B cell (primary cell): ENCODE data around the gene ADAMTS16. TPM values are rescaled to one million over a fixed set of nuclear protein-coding genes. Genes with fewer than 3 reads are reported as not detected.

Source experiments
- ATAC-seq: fragments of 200-7000 bp; cut with Tn5 transposase; one replicate; pipeline ENCODE4 v1.10.0; 2021; ENCODE audit warnings: low read depth, mild to moderate bottlenecking, moderate number of reproducible peaks, moderate library complexity
- CTCF ChIA-PET: fragments of 350-600 bp; sonication (Branson Sonifier 250); formaldehyde crosslinking; loops from one replicate; lab custom pipeline; 2021; ENCODE audit warnings: antibody characterized with exemption, inconsistent platforms; lab: Charles Lee
- POLR2A ChIA-PET: fragments of 350-600 bp; sonication (Branson Sonifier 250); formaldehyde crosslinking; loops from one replicate; lab custom pipeline; 2021; ENCODE audit warnings: antibody characterized with exemption; lab: Charles Lee
- DNase-seq: peaks from one replicate; pipeline ENCODE4 v3.0.0; 2013
- H2AFZ ChIP-seq: 2 replicates; pipeline ENCODE4 v1.6.1; 2012; ENCODE audit warnings: mild to moderate bottlenecking, low read depth, low read length; ENCODE audit not compliant: insufficient read depth, poor library complexity, severe bottlenecking
- H3K27ac ChIP-seq, 2 donors: 1 replicate in 1 of 2; 2 replicates in 1 of 2; pipeline ENCODE4 v1.5.1; 2012 to 2013; ENCODE audit warnings: low read length in 2 of 2, mild to moderate bottlenecking in 2 of 2, moderate library complexity in 1 of 2
- H3K27me3 ChIP-seq, 4 experiments: fragments of 200-600 bp in 1 of 4; sonication (generic) in 1 of 4; replicated peaks in 1 of 4; 1 replicate in 2 of 4; 2 replicates in 2 of 4; pipeline versions ENCODE4 v1.6.1 to v1.7.0; 2013 to 2016; ENCODE audit warnings: low read length in 3 of 4, mild to moderate bottlenecking in 2 of 4, mixed read lengths in 1 of 4, moderate library complexity in 1 of 4; ENCODE audit not compliant: insufficient read depth in 4 of 4, control insufficient read depth in 3 of 4; ENCODE audit errors: control extremely low read depth in 1 of 4
- H3K36me3 ChIP-seq, 2 experiments: replicated peaks in 1 of 2; 1 replicate in 1 of 2; 2 replicates in 1 of 2; pipeline versions ENCODE4 v1.6.1 to v1.7.1; 2013; ENCODE audit warnings: low read length in 1 of 2; ENCODE audit not compliant: insufficient read depth in 2 of 2, control insufficient read depth in 1 of 2; ENCODE audit errors: control extremely low read depth in 1 of 2, extremely low read depth in 1 of 2
- H3K4me1 ChIP-seq, 2 donors: fragments of 200-600 bp in 1 of 2; sonication (generic) in 1 of 2; 1 replicate in 1 of 2; 2 replicates in 1 of 2; pipeline versions ENCODE4 v1.5.1 to v1.6.1; 2013 to 2017; ENCODE audit warnings: low read length in 2 of 2; ENCODE audit not compliant: control insufficient read depth in 2 of 2, insufficient read depth in 2 of 2
- H3K4me2 ChIP-seq: replicated peaks from 2 replicates; pipeline ENCODE3; 2012; ENCODE audit warnings: mild to moderate bottlenecking, low read depth, low read length; ENCODE audit not compliant: poor library complexity, severe bottlenecking
- H3K4me3 ChIP-seq, 5 experiments: fragments of 200-600 bp in 1 of 5; sonication (generic) in 1 of 5; 1 replicate in 3 of 5; 2 replicates in 2 of 5; pipeline versions ENCODE4 v1.5.1 to v1.7.0; 2011 to 2016; ENCODE audit warnings: low read length in 4 of 5, mild to moderate bottlenecking in 4 of 5, low read depth in 2 of 5, control low read depth in 1 of 5, moderate library complexity in 1 of 5; ENCODE audit not compliant: insufficient read depth in 1 of 5; ENCODE audit errors: control extremely low read depth in 1 of 5, extremely low read depth in 1 of 5
- H3K79me2 ChIP-seq: fragments of 200-600 bp; sonication (generic); one replicate; pipeline ENCODE4 v1.6.0; 2016; ENCODE audit warnings: low read length; ENCODE audit not compliant: control insufficient read depth, insufficient read depth
- H3K9ac ChIP-seq: fragments of 200-600 bp; sonication (generic); 2 replicates; pipeline ENCODE4 v1.6.1; 2017; ENCODE audit warnings: mild to moderate bottlenecking, low read length, moderate library complexity
- H3K9me3 ChIP-seq, 3 donors: one replicate each; pipeline versions ENCODE4 v1.6.1 to v1.7.1; 2013; ENCODE audit warnings: low read length in 2 of 3; ENCODE audit not compliant: control insufficient read depth in 2 of 3, insufficient read depth in 1 of 3; ENCODE audit errors: control extremely low read depth in 1 of 3
- H4K20me1 ChIP-seq: 2 replicates; pipeline ENCODE4 v1.6.0; 2012; ENCODE audit warnings: mild to moderate bottlenecking, low read length; ENCODE audit not compliant: insufficient read depth, control insufficient read depth, poor library complexity, severe bottlenecking
- H3K27ac Mint-ChIP-seq: one replicate; pipeline ENCODE4 v1.8.0; 2021; ENCODE audit warnings: mixed read lengths
- H3K27me3 Mint-ChIP-seq: one replicate; pipeline ENCODE4 v1.8.0; 2021; ENCODE audit warnings: mixed read lengths
- H3K4me1 Mint-ChIP-seq: one replicate; pipeline ENCODE4 v1.8.0; 2021; ENCODE audit warnings: mixed read lengths
- H3K4me3 Mint-ChIP-seq: one replicate; pipeline ENCODE4 v1.8.0; 2021; ENCODE audit warnings: mixed read lengths
- H3K9me3 Mint-ChIP-seq: one replicate; pipeline ENCODE4 v1.8.0; 2022; ENCODE audit warnings: mixed read lengths; ENCODE audit not compliant: insufficient read depth
- EZH2 ChIP-seq: IDR thresholded peaks from 2 replicates; pipeline ENCODE4 v1.6.1; 2012; ENCODE audit warnings: borderline replicate concordance, low read depth, mild to moderate bottlenecking, moderate library complexity, low read length; ENCODE audit not compliant: insufficient read depth, poor library complexity, severe bottlenecking
- WGBS: methylation state at CpG from one replicate; pipeline ENCODE4 v1.1.5; 2013; ENCODE audit warnings: missing lambda C conversion rate; ENCODE audit not compliant: insufficient coverage; 5-methylcytosine and 5-hydroxymethylcytosine counted together
- intact Hi-C: fragments of 100-400 bp; cut with micrococcal nuclease; formaldehyde crosslinking; loops from one replicate; pipeline ENCODE4 v1.10.0; 2022
- polyA plus RNA-seq: library from polyadenylated mRNA; depleted of rRNA; stranded (reverse); fragments of >200 nt; gene quantifications from 2 replicates; pipeline ENCODE4 v1.2.3, GENCODE V29; 2012
- total RNA-seq, 2 donors: library from RNA; stranded (reverse); fragments of 120-200 nt in 1 of 2; gene quantifications; 1 replicate in 1 of 2; 2 replicates in 1 of 2; pipeline versions ENCODE4 v1.2.3 to v1.2.4, GENCODE V29; 2013 to 2022
- TF ChIP-seq, protein P1 (sequence below): fragments of 200-600 bp; IDR thresholded peaks from one replicate; pipeline ENCODE4 v1.8.0; 2022; ENCODE audit warnings: antibody characterized with exemption, mild to moderate bottlenecking

The ADAMTS16 gene
- total and polyA plus RNA-seq, 2 donors (not counting 1 experiment from before 2014, with no cell fraction given) = not detected

DNA sequence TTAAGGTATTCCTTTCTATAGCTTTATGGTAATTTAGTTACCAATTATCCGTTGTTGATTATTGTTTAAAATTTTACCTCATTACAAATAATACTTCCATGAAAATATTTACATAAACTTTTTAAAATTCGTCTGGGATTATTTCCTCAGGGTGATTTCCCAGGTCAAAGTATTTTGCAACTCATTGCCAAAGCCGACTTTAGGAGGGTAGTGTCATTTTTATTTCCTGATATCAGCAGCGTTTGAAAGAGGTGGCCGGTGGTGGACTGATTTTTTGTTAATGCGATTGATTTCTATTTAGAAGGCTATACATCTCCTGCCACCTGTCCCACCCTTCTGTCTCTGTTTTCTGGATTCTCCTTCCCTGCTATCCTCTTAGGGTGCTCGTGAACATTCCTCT, 4.3 kb downstream of the ADAMTS16 start:
- Histone ChIP-seq H3K36me3 (no peaks in the 10 kb centered on the region), H3K4me3 (no peak overlapping the region), H3K79me2 (no peaks in the 10 kb centered on the region), H2AFZ (no peak overlapping the region), H3K9me3 (peaks cover 0 to 2% (median 0%) of the 10 kb centered on the region in 3 donors), H3K4me2 (no peak overlapping the region), H3K27me3 (peaks cover 0 to 14% (median 11%) of the 10 kb centered on the region in 4 experiments), H3K4me1 (peaks cover 0 to 3% of the 10 kb centered on the region in 2 donors), H4K20me1 (no peaks in the 10 kb centered on the region), H3K9ac (no peak overlapping the region), H3K27ac (no peak overlapping the region)
- intact Hi-C loops = loop anchor here (10.0 kb wide), 1 partner anchor 350 kb away; no protein-coding TSS in a partner anchor
- Mint-ChIP-seq H3K4me1 (peaks cover 3% of the 10 kb centered on the region), H3K4me3 (no peak overlapping the region), H3K27ac (no peak overlapping the region), H3K27me3 (peaks cover 17% of the 10 kb centered on the region), H3K9me3 (no peaks in the 10 kb centered on the region)
- ATAC-seq (no peak), DNase-seq (no peak)
- ChIA-PET CTCF (interaction anchor here (0.6 to 1.1 kb wide), 2 partner anchors 273 to 864 kb away, joined by 3 read pairs; no protein-coding TSS in a partner anchor), POLR2A (no interaction called here)
- TF ChIP-seq EZH2 = no peak
- TF ChIP-seq, protein P1, sequence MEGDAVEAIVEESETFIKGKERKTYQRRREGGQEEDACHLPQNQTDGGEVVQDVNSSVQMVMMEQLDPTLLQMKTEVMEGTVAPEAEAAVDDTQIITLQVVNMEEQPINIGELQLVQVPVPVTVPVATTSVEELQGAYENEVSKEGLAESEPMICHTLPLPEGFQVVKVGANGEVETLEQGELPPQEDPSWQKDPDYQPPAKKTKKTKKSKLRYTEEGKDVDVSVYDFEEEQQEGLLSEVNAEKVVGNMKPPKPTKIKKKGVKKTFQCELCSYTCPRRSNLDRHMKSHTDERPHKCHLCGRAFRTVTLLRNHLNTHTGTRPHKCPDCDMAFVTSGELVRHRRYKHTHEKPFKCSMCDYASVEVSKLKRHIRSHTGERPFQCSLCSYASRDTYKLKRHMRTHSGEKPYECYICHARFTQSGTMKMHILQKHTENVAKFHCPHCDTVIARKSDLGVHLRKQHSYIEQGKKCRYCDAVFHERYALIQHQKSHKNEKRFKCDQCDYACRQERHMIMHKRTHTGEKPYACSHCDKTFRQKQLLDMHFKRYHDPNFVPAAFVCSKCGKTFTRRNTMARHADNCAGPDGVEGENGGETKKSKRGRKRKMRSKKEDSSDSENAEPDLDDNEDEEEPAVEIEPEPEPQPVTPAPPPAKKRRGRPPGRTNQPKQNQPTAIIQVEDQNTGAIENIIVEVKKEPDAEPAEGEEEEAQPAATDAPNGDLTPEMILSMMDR = no peak
- WGBS = no CpG with 5 or more reads among the region's 7 CpGs

DNA sequence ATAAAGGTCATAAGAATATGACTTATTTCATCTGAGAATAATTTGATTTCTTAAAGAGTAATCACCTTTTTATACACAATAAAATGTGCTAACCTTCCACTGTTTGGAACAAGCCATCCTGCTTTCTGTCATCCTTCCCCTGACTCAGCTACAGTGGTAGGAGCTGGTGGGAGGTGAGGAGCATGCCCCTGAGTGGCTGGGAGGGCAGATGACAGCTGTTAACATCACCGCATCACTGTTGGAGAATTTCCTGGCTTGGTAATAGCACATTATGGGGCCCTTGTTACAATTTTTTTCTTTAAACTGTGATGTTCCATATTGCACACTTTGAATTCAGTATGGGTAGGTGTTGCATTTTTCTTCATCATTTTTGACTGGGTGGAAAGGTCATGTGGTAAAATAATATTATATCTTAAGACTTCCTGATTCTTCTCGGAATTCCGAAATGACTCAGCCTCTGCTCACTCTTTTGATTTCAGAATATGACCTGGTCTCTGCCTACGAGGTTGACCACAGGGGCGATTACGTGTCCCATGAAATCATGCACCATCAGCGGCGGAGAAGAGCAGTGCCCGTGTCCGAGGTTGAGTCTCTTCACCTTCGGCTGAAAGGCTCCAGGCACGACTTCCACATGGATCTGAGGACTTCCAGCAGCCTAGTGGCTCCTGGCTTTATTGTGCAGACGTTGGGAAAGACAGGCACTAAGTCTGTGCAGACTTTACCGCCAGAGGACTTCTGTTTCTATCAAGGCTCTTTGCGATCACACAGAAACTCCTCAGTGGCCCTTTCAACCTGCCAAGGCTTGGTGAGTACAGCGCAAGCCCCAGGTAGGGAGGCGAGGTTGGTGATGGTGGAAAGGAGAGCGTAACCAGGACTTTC, 5.8 kb downstream of the ADAMTS16 start:
- intact Hi-C loops = loop anchor here (10.0 kb wide), 1 partner anchor 349 kb away; no protein-coding TSS in a partner anchor
- peaks cover 0 to 3% of the 10 kb centered on the region in 2 donors for H3K4me1 ChIP-seq
- peaks cover 3% of the 10 kb centered on the region for H3K4me1 Mint-ChIP-seq
- no peak for ATAC-seq
- H2AFZ ChIP-seq = no peak overlapping the region
- peaks cover 2% of the 10 kb centered on the region for H3K9me3 Mint-ChIP-seq
- no peak overlapping the region for H3K9ac ChIP-seq
- no peak overlapping the region for H3K4me3 Mint-ChIP-seq
- H3K4me2 ChIP-seq = no peak overlapping the region
- WGBS = 90% methylated on average over 17 of the region's 18 CpGs
- no peak overlapping the region for H3K27ac ChIP-seq
- DNase-seq = no peak
- no peaks in the 10 kb centered on the region for H4K20me1 ChIP-seq
- no peaks in the 10 kb centered on the region for H3K36me3 ChIP-seq
- H3K79me2 ChIP-seq = no peaks in the 10 kb centered on the region
- CTCF ChIA-PET = no interaction called here
- no peak overlapping the region for H3K27ac Mint-ChIP-seq
- POLR2A ChIA-PET = no interaction called here
- no peak overlapping the region for H3K4me3 ChIP-seq
- no peak for TF ChIP-seq EZH2
- TF ChIP-seq, protein P1 = no peak
- peaks cover 0 to 2% (median 0%) of the 10 kb centered on the region in 3 donors for H3K9me3 ChIP-seq
- H3K27me3 Mint-ChIP-seq = peaks cover 14% of the 10 kb centered on the region
- H3K27me3 ChIP-seq = peaks cover 0 to 10% (median 8%) of the 10 kb centered on the region in 4 experiments
